ENCODE results near the gene ADAMTSL1. TPM values are rescaled to one million over a fixed set of nuclear protein-coding genes. Genes with fewer than 3 reads are reported as not detected.
"Not testable (repeated sequence)": the region's sequence is repeated elsewhere in the genome, so short reads cannot be mapped to it uniquely, and the experiment has no call there.

The ADAMTSL1 gene
- total RNA-seq, 1 donor from 2014 or later: not detected

DNA sequence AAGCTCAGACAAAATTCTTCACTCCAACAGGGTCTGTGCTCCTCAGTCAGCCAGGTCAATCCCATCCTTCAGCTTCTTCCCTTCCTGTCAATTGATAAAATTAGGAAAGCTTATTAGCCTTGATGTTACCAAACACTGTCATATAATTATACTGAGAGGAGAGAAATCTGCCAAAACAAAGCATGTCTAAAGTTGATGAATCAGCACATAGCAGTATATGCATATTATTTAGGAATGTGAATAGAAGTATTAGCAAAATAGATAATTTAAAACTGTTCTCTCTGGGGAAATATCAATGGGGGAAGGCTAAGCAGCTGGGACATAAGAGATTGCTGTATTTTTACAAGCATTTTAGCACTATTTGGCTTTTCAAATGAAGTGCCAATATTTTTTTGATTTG is 451.9 kb downstream of the ADAMTSL1 start:
- intact Hi-C loops (cut with micrococcal nuclease): no loop called here

DNA sequence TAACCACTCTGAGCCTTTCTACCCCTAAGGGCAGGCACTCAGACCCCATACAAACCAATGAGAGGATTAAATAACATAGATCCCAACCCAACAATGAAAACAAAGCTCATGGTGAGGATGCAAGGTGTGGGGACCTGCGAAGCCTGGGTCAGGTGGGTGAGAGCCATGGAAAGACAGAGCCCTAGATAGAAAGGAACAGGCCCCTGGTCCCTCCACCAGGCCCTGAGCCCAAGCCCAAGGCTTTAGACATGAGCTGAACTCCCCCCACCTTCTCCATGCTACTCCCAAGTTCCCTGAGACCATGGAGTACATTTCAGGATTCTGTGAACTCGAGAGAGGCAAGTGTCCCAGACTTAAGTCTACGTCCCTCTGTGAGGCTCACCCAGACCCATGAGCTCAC is 452.6 kb downstream of the ADAMTSL1 start:
- intact Hi-C loops (cut with micrococcal nuclease): no loop called here

DNA sequence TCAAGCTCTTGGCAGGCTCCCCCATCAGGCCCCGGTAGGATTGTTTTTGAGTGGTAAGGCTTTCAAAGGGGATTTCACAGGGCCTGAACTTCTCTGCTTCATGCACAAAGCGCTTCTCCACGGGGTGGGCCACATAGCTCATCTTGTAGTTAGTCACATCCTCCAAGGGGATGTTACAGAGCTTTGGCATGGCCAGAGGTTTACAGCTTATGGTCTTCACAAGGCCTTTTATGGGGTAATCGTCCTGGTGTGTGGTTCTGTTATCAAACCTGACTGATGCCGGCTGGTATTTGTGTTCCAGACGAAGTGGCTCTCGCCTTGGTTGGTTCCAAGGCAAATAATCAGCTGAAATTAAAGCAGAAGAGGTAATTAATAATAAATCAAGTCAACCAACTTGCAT is 454.8 kb downstream of the ADAMTSL1 start:
- intact Hi-C loops (cut with micrococcal nuclease): no loop called here

DNA sequence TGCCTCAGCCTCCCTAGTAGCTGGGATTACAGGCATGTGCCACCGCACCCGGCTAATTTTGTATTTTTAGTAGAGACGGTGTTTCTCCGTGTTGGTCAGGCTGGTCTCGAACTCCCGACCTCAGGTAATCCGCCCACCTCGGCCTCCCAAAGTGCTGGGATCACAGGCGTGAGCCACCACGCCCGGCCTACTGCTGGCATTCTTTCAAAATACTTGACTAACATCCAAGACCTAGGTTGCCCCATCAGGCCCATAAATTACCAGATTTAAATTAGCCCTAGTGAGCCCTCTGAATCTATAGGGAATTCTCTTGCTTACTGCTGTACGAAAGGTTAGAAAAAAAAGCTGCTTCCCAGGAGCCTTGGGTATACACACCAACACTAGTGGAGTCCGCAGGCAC is 456.7 kb downstream of the ADAMTSL1 start:
- intact Hi-C loops (cut with micrococcal nuclease): not testable (repeated sequence)

DNA sequence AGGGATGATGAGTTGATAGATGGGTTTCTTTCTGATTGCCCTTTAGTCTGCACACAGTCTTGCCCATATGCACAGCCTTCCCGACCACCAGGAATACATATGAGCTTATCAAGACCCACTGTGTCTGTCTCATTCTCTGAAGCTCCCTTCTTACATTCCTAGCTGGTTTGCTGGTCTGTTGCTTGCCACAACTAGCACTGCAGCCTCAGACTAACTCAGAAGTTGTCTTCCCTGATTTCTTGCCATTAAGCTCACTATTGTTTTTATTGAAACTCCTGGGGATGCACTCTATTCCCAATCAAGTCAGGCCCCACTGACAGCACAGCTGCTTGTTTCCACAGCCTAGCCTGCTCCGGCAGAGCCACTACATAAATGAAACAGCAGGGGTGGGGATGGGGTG is 461.6 kb downstream of the ADAMTSL1 start:
- intact Hi-C loops (cut with micrococcal nuclease): no loop called here

DNA sequence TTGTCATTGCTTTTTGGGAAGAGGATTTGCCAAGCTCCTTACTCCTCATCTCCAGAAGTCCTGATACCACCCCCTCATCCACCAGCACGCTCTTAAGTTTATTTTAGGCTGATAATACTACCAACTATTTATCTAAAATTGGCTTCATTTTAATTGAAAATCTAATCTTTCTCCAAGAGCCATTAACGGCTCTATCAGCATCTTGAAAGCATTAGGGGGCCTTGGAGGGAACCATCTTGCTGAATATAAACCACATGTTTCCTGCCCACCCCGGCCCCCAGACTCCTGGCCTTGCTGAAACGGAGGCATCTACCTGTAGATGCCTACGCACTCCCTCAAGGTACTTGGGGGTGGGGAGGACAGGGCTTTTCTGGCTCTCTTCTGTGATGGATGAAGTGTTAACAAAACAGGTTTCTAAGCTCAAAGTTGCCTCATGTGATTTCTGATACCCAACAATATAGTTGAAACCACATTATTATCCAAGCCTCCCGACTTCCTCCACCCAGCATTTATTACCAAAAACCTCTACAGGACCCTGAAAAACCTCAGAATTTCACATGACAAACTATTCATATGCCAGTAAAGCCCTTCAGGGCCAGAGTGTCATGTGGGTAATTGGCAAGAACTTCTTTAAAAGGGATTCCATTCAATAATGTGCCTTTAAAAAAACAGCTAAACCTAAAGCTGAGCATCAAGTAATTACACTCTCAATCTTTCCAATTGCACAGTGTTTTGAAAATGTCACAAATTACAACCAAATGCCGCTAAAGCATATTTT is 462.3 kb downstream of the ADAMTSL1 start:
- intact Hi-C loops (cut with micrococcal nuclease): no loop called here

DNA sequence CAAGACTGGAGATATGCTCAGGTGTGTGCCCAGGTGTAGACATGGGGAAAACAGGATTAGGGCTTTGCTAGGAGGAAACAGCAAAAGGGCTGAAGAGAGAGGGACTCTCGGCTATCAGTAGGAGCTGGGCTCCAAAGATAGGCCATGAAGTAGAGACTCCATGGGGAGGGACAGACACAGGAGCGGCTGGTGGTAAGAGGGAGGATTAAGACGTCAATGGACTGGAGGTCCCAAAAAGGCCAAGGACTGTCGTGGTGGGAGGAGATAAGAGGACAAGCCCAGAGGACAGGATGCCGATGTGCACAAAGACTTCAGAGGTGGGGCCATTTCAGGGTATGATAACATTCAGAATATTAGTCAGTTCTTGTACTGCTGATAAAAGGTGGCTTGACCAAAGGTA is 466.0 kb downstream of the ADAMTSL1 start:
- intact Hi-C loops (cut with micrococcal nuclease): no loop called here

DNA sequence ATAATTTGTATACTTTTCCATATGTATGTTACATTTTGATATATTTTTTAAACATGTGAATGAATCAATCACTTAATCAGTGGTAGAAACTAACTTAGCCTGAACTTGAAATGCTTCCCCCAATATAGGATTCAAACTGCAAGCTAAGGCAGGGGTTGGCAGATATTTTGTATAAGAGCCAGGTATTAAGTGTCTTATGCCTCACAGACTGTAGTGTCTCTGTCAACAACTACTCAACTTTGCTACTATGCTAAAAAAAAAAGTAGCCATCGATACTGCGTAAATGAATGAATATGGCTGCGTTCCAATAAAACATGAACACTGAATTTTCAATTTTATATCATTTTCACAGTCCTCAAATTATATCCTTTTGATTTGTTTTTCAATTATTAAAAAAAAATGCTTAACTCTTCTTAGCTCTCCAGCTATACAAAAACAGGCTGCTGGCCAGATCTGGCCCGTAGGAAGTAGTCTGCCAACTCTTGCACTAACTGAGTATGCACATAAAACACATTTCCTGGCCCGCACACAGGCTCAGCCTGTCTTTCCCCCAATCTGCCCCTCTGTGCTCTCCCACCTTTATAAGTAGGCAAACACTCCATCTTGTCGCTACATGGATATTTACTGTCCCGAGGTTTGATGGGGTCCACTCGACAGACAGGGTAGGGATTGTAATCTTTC is 467.2 kb downstream of the ADAMTSL1 start:
- intact Hi-C loops (cut with micrococcal nuclease): no loop called here

DNA sequence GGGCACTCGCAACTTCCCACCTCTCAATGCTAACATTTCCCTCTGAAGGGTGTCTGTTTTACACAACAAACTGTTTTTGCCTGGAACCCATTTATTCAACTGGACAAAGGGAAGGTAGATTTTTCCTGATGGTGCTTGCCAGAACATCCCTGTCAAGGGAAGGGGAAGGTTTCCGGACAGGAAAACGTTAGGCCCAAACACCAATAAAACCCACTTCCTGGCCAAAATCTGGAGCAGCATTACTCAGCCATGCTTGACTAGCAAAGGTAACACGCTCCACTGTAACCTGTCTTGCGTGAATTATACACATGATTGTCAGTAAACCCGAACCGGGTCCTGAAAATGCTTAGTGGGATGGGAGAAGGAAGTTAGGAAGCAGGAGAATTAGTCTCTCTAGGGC is 468.8 kb downstream of the ADAMTSL1 start:
- intact Hi-C loops (cut with micrococcal nuclease): no loop called here

DNA sequence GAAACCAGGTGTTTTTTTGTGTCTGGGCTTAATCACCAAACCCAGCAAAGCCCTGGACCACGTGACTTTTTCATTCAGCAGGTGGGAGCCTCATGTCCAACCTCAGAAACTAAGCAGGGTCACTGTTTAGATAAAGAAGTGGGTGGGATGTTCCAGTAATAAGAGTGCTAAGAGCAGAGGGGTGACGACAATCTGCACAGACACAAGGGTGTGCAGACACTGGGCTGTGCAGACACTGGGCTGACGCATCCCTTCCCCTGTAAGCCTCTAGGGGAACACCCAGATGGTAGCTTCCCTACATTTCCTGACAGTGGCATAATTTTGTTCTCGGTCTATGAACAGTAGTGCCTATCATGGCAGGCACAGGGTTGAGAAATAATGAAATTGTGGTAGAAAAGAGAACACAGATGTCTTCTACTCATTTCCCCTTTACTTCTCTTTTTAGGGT is 474.0 kb downstream of the ADAMTSL1 start:
- intact Hi-C loops (cut with micrococcal nuclease): no loop called here

DNA sequence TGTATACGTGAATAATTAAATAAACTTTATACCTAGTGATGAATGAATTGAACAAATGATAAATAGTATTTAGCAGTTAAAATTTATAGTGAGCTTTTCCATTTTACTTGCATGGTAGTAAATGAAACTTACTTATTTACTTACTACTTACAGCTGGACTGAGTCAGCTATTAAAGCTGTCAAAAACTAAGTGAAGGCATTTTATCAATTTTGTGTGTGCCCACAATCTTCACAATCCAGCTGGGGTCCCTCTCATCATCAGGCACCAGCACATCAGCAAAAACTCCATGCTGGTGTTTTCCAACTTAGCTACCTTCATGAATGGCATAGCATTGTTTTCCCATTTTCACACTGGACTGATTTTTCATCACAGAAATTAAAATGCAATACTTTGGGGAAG is 478.0 kb downstream of the ADAMTSL1 start:
- intact Hi-C loops (cut with micrococcal nuclease): no loop called here

DNA sequence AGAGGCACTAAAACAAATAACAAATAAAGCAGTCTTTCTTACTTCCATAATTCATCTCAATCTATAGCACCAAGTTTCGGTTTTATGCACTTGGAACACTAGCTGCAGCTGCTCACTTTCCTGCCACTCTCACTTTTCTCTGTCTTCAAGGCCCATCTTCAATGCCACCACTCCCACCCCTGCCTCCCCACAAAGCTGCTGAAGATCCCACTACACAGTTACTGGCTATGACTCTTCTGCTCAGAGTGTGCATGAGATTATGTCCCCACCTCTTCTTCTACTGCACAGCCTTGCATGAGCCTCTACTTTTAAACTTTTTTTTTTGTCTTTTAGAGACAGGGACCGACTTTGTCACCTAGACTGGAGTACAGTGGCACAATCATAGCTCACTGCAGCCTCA is 481.7 kb downstream of the ADAMTSL1 start:
- intact Hi-C loops (cut with micrococcal nuclease): no loop called here
